DMS 273 (cell line): ENCODE results near the gene SPTB.
A peak's percentile ranks its signal among the peaks of the same experiment; 100 is the strongest.
"Not testable (repeated sequence)": the region's sequence is repeated elsewhere in the genome, so short reads cannot be mapped to it uniquely, and the experiment has no call there.

Source experiments
- DNase-seq: peaks from one replicate; lab custom pipeline; 2025; ENCODE audit not compliant: unreplicated experiment; lab: John Stamatoyannopoulos, UW

Gene SPTB

DNA sequence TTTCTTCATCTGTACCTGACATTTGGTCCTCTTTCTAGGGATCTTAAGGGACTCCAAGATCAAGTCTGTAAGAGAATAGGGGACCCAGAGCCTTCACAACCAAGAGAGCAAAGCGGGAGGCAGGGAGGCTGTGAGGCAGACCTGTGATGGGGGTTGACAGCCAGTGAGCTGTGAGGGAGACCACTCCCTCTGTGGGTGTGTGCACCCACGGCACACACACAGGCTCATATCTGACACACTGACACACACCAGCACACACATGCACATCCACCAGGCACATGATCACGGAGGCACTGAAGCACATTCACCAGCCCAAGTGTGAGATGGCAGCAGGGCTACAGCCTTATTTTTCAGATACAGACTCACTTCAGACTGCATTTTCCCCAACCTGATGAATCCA lies 55.2 kb downstream of the SPTB start:
- no peak for DNase-seq

DNA sequence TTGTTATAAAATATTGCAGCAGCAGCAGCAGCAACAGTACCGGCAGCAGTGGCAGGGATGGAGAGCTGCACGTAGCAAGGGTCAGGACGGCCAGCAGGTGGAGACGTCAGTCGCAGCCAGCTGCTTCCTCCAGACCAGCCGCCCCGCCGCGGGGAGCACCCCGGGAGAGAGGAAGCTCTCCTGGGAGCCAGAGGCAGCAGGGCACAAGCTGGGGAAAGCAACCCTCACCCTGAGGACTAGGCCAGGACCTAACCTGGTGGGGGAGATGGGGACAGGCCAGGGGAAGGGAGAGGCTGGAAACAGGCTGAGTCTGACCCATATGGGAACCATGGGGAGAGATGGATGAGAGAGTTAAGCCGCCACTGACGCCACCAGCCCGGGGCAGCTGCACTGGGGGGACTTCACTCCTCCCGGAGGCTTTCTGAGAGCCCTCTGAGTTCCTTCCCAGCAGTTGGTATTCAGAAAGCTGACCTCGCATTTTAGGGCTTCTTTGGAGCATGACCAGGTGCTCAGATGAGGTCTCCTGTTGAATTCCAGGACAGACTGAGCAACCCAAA lies 56.3 kb downstream of the SPTB start:
- DNase-seq, result peak; percentile 86

DNA sequence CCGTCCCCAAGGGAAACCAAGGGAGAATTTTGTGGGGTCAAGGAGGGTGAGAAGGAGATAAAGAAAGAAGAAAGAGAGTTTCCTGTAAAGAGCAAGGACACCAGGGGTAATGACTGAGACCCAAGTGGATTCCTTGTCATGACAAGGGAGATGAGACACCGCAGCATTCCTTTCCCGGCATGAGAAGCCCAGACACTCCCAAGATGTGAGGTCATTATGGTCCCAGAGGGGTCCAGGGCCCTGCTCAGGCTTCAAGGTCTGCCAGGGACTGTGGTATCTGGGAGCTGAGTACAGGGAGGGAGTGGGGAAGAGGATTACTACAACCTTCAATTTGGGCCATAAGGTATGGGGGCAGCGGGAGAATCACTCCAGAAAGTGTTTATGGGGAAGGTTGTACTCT lies 58.1 kb downstream of the SPTB start:
- DNase-seq, result no peak

DNA sequence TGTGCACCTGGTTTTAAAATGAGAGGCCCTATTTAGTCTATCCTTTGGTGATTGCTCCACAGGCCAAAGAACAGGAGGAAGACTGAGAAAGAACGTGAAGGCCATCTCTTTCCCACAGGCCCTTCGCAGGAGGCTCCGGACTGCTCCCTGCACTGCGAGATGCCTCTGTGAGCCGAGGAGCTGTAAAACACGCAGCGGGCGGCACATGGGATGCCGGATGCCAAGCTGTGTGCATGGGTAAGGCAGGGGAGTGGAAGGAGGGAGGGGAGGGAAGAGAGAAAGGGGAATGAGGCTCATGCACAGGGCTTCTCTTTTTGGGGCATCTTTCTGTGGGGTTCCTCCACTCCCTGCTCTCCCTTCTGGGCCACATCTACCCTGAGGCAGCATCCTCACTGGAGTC lies 61.6 kb downstream of the SPTB start:
- no peak for DNase-seq

DNA sequence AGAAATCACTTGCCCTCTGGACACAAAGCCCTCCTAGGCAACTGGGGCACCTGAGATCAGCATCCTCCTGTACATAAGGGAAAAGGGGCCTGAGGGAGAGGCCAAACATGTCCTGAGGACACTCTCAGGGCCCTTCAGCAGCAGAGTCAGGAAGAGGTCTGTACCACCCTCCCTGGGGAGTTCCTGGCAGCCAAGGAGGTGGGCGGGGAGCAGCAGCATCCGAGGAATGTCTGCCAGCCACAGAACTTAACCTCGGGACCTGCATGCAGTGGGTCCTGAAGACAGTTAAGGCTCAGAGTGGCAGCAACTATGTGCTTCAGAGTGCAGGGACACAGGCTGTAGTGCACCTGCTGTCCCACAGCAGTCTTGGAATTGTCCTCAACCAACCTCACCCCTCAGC lies 62.1 kb downstream of the SPTB start:
- no peak for DNase-seq

DNA sequence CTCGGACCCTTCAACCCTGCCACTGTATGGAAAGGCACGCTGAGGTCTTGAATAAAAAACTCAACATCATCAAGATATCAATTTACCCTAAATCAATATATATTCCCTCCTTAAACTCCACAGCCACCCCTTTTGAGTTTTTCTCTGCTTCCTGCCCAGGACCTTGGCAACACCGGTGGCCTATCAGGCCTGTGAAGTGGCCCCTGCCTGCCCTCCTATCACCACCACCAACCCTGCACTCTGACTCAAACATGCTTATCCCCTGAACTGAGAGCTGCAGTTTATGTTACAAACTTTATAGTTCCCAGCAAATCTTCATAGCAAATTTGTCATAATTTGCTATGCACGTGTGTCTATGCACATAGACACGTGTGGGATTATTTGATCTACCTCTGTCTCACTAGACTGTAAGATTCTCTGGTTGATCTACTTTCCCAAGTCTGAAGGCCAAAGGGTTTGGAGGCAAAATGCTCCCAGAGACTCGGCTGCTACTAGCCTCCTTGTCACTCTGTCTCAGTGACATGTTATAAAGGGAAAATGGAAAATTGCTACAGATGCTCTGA lies 63.4 kb downstream of the SPTB start:
- no peak for DNase-seq

DNA sequence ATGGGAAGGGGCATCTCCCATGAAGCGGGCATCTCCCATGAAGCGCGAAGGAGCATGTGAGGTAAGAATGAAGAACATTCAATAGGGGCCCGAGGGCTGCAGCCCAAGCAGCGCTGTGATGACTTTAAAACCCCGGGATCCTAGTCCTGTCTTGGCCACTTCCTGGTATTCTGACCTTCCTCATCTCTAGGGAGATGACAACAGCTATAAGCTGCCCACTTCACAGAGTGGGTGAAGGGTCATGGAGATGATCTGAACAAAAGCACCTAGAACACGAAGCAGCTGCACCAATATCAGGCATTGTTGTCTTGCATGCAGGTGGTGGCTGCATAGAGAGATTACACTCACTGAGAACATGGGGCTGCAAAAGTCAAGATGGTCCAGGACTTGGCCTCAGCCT lies 64.5 kb downstream of the SPTB start:
- no peak for DNase-seq

DNA sequence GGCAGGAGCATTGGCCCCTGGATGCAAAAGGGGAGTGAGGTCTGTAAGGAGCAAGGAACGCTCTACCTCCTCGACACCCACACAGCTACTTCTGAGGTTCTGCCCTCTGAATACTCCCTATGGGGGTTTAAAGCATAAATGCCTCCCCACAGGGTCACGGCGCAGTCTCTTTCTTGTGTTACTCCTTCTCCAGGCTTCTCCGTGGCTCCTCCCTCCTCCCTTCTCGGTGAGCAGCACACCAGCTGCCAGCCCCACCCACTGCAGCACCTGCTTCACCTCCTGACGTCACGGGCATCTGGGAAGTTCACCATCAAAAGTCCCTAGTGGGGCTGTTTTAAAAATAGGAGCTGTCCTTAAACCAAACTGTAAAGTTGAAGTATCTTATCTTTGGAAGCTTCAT lies 67.3 kb downstream of the SPTB start:
- peak; percentile 81 for DNase-seq

DNA sequence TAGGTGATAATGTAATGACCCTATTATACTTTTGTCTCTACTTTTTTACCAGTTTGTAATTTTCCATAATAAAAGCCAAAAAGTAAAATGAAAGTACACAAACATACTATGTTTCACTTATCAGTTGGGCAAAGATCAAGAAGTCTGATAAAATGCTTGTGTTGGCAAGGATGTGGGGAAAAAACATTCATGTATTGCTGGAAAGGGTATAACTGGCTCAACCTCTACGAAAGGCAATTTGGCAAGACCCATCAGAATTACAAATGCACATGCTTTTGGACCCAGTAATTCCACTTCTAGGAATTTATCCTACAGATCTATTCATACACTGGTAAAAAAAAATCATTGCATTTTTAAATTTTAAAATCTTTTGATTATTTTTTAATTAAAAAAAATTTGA lies 68.0 kb downstream of the SPTB start:
- no peak for DNase-seq

DNA sequence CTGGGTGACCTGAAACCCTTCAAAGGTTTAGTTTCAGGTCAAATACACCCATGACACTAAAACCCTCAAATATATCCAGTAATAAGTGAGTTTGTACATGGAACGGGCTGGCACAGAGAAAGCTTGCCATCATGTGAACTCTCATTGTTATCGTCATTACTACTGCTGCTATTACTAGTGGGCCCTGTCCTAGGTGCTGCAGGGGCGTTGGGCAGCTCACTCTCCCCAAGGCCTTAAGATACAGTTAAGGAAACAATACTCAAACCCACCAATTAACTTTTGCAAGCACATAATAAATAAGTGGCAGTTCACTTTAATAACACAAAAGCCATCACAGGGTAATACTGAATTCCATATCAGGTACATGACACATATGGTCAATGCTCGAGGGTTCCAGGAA lies 71.3 kb downstream of the SPTB start:
- no peak for DNase-seq

DNA sequence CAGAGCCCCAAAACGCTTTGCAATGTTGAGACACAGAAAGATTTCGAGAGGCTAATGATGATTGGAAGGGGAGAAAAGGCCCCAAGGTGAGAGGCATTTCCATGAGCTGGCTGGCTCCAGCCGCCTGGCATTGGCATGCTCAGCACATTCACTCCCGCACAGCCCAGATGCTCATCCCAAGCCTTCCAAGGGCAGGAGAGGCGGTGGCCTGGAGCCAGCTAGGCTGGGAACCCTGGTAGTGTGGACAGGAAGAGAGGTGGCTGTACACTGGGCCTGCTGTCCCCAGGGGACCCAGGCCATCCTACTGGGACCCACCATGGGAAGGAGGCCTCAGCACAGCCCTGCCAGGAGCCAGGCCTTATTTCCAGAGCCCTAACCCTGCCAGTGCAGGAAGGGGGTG lies 72.2 kb downstream of the SPTB start:
- DNase-seq, result peak; percentile 62

DNA sequence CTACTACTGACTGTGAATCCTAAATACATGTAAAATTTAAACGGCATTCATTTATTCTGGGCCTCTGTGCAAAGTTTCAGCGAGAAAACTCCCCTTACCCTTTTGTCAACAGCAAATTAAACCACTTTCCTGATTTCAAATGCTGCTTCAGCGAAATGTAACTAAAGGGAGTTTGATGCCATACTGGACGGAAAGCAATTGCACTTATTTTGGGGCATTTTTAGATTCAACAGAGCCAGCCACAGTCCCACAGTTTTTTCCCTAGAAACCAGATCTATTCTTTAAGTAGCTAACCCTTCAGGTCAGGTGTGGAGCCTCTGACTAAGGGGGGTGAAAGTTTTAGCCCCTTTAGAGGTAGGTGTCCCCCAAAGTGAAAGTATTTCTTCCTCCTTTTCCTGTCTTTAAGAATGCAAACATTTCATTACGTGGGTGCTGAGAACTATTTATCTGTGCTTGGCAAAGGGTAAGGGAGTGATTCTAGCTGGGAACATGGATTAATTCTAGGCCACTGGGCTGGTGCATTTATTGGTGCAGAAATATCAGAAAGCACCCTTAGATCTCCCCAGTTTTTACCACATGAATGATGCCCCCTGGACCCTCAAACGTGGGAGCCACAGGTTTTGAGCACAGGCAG lies 72.7 kb downstream of the SPTB start:
- no peak for DNase-seq

DNA sequence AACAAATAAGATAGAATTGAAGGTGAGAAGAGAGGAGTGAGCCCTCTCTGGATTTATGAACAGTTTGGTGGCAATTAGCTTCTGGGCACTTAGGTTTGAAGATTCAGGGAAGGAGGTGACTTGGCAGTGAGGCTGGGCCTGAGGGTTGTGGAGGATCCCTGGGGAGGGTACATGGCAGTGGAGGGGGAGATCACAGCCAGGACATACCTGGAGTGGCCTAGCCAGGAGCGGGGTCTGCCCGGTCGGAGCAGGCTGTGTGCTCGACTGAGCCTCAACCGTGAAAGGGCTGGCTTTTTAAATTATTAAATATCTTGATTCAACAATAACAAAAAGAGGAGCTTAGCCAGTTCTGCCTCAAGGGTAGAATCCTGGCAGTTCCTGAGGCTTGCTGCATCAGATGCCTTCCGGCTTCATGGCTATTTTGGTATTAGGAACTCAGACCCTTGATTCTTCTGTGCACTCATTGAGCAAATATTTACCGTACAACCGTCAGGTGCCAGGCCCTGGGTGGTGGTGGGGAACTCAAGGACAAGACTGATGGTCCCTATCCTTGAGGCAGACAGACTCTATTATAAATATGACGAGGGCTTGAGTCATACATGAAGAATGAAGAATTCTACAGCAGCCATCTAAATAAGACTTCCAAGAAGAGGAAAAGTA lies 73.4 kb downstream of the SPTB start:
- DNase-seq, result no peak

DNA sequence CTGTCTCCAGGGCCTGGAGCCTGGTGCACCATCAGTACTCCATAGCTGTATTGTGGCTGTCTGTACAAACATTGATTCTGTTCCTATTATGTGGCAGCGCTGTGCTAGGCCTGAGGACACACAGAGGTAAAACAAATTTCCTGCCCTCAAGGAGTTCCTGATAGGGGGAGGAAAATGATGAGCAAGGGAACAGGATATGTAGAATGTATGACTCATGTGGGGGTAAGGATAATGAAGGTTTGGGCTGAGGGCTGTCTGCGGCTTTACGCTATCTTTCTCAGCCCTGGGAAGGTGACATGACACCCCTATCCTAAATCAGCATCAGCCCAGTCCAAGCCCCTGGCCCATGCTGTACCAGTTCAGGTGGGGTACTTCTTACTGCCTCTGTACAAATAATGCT lies 74.1 kb downstream of the SPTB start:
- not testable (repeated sequence) for DNase-seq

DNA sequence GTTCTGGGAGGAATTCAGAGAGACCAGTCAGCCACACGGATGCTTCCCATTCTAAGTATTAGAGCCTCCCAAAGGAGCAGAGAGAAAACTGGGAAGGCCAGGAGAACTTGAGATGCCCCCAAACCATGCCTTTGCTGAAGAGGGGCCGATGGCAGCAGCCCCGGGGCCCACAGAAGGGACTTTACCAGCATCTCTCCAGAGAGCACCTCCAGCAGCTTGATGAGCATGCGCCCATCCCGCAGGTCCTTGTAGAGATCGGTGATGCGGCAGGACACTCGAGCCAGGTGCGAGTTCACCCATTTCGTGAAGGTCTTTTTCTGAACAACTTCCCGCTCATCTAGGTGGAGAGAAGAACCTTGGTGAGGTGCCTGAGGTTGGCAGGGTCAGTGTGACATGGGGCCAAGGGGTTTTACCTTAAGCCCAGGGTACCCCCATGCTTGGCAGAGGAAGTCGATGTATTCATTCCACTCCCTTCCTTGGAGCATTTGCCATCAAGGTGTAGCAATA lies 74.9 kb downstream of the SPTB start:
- no peak for DNase-seq

DNA sequence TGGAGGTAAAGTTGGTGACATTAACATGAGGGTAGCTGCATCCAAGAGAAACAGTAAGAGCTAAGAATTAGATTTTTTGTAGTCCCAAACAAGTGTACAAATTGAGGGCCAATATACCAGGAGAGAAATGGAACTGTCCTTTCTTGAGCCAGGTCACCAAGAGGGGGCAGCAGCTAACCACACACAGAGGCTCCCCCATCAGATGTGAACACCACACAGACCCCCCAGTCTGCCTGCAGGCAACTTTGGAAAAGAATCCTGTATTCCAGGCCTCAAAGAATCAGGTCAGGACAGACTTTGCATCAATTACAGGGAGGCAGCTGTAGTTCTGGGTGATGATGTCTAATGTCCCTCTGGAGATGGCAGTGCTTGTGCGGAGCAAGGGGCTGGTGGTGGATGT lies 77.9 kb downstream of the SPTB start:
- peak; percentile 62 for DNase-seq

DNA sequence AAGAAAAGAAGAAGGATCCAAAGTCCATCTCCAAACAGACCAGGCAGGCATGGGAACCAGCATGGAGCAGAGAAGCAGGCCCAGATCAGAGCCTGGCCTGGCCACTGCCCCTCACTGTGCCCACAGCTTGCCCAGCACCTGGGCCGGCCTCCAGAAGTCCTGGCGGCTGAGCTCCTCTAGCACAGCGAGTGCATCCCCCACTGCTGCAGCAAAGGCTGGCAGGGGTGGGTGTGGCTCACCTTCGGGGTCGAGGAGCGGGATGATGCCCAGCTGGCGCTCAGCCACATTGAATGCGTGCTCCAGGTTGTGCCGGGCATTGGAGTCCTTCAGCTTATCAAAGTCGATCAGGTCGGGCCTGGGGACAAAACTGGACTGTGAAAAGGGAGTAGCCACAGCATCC lies 78.7 kb downstream of the SPTB start:
- no peak for DNase-seq

DNA sequence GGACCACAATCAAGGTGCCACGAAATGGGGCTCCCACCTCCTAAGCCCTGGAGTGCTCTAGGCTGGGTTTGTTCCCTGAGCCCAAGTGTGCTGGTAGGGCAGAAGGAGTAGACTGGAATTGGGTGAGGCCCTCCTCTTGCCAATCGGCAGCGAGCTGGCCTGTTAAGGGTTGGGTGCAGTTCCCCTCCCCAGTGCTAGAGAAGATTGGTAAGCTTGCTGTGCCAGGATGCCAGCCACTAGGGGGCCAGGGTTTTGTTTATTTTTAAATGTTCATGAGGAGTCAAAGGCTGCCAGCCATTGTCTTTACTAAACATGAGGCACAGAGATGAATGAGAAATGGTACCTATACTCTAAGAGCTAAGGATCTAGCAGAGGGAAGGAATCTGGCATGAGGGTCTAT lies 79.7 kb downstream of the SPTB start:
- peak; percentile 59 for DNase-seq

DNA sequence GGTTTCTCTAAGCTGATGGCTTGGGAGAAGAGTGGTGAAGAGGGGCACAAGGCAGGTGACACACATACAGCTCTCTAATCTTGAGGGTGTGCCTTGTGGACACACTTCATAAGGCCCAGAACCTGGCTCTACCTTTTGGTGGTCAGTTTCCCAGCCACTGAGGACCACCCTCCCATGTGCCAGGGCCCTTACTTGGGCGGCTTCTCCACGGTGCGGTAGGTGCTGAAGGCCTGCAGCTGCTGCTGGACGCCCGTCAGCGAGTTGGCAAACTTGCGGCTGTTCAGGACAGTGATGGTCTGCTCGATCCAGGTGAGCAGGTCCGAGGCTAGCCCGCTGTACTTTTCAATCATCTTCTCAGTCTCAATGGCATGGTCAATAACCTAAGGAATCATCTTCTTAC lies 80.2 kb downstream of the SPTB start:
- no peak for DNase-seq

DNA sequence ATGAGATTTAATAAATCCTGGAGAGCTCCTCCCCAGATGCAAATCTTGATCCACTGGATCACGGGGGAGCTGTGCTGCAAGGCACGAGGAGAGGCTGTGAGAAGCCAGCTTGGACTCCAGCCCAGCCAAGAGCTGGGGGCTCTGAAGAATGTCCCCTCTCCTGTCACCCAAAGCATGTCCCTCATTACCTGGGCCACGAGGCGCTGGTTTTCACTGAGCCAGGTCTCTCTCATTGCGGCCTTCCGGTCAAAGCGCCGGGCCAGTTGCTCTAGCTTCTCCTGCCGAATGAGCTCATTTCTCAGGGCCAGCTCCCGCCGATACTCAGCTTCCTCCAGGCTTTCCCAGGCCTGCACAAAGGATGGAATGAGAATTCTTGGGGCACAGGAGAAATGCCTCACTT lies 83.3 kb downstream of the SPTB start:
- no peak for DNase-seq

DNA sequence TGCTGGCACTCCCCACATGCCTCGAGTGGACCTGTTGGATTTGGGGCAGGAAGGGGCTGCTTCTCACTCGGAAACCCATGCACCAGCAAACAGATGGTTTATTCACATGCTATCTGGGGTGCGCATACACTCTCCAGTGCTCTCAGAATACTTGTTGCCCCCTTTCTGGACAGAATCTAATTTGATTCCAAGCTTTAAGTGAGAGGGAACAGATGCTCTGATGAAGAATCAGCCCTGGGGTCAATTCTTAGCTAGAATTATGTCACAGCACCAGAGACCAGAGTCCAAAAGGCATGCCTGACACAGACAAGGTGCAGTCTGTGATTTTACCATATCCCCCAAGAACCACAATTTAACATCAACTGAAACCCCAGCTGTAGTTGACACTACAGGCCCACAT lies 83.8 kb downstream of the SPTB start:
- DNase-seq, result no peak

DNA sequence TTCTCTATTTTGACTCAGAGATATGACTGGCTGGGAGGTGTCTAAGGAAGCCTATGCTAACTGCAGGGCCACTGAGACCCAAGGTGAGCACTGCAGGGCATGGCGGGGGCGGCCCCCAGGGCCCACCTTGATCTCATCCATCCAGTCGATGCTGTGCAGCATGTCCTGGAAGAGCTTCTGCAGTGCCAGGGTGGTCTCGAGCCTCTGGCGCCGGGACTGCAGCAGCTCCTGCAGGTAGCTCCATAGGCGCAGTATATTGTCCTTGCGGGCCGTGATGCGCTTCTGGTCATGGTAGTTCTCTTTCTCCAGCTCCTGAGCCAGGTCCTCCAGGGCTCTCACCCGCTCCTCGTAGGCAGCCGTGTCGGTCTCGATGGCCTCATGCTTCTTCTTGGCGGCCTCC lies 84.5 kb downstream of the SPTB start:
- DNase-seq, result no peak
